HG03103 (cell line): ENCODE results near the gene TRIM62.

Experiments used
- ATAC-seq: cut with Tn5 transposase; IDR thresholded peaks from one replicate; pipeline ENCODE4 v1.9.1; 2021; ENCODE audit warnings: low read depth; ENCODE audit not compliant: unreplicated experiment

Gene TRIM62

DNA sequence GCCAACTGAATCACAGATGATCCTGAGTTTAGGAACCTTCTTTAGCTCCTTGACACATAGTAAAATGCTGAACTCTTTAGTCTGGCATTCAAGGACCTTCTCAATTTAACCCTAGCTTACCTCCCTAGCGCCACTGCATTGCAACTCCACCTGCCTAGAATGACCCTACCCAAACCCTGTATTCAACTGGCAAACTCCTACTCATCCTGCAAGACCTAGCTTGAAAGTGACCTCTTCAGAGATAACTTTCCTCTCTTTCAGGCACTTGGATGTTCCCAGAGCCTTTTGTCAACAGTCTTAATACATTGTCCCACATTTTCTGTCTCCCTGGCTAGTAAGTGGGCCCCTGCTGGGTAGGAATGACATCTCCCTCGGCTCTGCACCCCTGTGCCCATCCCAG lies 19.7 kb downstream of the TRIM62 start:
- ATAC-seq: no peak

DNA sequence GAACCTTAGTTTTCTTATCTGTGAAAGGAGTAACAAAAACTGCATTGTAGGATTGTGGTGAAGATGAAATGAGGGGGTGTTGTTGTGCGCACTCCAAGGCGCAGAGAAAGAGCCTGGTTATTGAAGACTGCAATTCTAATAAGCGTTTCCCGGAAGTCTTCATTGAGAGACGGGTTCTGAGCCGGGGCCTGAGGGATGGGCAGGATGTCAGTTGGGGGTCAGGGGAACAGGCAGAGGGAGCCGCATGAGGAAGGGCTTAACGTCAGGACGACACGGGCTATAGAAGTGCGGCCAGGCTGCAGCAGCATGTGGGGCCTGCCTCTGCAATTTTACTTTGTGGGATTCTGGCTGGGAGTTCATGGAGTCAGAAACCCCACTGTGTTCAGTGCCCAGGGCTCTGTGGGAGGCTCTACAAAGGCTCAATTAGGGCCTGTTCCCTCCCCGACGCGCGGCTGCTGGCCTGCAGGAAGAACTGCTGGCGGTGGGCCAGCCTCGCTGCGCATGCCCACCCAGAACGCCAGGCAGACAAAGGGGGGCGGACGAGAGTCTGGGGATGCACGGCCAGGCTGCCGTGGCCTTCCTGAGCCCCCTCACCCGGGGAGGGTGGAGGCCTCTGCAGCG lies 20.7 kb downstream of the TRIM62 start:
- no peak for ATAC-seq

DNA sequence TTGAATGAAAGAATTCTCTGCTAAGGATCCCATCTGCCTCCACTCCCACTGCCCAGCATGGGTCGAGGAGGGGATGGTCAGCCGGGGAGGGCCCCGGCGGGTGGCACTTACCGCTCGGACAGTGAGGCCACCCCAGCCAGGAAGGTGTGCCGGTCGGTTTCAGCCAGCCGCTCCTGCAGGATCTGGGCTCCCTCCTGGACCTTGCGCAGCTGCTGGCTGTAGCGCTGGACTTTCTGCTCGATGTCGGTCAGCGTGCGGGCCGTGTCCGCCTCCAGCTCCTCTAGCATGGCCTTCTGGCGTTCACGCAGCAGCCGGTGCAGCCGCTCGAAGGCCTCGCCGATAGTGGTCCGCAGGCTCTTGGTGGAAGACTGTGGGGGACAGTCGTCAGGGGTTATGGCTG lies 22.3 kb downstream of the TRIM62 start:
- ATAC-seq: no peak

DNA sequence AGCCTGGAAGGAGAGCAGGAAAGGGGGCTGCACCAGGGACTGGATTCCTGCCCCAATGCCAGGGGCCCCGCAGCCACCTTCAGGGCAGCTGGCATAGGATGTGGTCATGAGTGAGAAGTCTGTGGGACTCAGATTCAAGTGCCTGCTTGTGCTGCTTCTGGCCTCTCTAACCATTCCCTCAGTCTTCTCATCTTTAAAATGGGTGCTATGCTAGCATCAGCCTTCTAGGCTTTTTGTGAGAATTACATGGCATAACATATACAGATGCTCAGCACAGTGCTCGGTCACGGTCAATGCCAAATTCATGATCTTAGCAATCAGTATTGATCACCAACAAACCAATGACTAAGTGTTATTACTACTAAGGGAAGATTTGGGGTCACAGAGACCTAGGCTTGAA lies 23.5 kb downstream of the TRIM62 start:
- ATAC-seq: no peak

DNA sequence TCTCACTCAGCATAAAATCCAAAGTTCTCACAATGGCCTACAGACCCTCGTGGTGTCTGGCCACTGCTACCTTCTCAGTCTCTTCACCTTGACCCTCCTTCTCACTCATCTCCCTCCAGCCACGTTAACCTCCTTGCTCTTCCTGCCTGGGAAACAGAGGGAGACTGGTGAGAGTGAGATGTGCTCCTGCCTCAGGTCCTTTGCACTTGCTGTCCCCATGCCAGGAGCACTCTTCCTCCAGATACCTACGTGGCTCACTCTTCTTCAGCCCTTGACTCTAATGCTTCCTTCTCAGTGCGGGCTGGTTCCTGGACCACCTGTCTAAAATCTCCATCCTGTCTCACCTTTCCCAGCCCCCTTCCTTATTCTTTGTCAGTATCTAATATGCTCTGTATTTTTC lies 24.7 kb downstream of the TRIM62 start:
- no peak for ATAC-seq

DNA sequence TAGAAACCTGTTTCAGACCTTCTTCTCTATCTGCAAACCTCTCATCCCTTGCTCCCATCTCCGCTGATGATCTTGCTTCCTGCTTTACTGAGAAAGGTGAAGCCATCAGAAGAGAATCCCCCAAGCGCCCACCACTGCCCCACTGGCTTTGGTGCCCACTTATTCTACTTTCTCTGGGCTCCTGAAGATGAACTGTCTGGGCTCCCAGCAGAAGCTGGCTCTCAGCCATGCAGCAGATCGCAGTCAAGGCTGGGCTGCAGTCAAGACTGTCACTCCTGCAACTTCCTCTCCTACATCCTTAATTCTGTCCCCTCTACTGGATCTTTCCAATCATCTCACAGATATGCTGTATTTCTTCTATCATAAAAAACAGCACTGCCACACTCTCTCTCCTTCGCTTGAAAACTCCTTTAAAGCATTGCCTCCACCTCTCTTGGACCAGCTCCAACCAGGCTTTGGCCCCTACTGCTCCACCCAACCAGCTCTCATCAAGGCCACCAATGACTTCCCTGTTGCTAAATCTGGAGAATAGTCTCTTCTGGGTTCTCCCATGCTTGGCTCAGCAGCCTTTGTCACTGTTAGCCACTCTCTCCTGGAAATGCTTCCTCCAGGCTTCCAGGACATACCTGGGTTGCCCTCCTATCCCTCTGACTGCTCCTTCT lies 25.8 kb downstream of the TRIM62 start:
- no peak for ATAC-seq

DNA sequence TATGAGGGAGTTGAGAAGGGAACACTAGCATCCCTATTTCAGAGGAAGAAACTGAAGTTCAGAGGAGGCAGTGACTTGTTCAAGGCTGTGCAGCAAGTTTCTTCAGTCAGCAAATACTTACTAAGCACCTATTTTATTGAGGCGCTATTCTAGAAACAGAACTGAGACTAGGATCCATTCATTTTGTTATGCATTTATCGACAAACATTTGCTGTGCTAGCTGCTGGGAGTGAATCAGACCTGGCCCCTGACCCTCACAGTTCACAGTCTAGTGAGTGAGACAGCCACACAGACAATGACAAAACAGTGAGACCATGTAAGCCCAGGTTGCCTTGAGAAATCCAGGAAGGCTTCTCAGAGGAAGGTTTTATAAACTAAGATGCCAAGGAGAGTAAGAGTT lies 28.2 kb downstream of the TRIM62 start:
- ATAC-seq: no peak

DNA sequence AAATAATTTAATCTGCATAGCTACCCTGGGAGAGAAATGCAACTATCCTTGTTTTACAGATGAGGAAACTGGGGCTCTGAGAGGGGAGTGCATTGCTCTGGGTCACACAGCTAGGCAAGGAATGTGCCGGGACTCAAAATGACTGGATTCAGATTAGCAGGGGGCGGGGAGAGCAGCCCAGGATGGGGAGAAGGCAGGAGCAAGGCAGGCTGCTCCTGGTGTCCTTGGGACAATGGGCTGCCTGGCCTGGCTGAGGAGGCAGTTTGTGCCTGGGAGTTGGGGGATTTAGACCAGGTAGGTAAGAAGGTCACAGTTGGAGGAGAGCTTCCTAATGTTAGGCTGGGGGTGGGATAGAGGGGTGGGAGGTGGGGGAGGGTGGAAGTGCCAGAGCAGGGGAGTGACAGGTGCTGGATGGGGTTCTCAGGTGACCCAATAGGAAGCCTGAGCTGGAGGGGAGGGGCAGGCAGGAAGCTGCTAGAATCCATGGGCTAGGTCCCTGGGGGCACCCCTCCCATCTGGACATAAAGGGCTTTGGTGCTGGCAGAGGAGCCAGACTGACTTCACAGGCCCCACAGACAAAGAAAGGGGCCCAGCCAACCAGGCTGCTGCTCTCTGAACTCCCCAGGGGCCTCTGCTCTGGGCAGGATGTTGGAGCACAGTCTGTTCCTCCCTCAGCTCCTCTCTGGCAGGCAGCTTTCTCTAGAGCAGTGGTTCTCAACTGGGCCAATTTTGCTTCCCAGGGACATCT lies 29.0 kb downstream of the TRIM62 start:
- no peak for ATAC-seq

DNA sequence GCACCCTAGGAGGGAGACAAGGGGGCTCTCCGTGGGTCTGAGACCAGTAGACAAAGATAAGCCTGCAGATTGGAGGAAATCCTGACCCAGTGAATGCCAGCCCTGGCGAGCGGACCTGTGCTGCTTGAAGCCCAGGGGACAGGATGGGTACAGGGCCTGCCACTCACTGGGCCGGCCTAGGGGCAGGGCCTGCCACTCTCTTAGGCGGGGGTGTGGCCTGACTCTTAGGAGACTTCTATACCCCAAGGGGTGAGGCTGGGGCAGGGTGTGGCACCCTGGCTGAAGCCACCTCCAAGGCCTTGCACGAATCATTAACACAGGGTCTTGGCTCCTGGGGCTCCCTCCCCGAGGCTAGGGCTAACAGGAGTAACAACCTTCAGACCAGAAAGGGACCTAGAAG lies 30.7 kb downstream of the TRIM62 start:
- ATAC-seq: no peak

DNA sequence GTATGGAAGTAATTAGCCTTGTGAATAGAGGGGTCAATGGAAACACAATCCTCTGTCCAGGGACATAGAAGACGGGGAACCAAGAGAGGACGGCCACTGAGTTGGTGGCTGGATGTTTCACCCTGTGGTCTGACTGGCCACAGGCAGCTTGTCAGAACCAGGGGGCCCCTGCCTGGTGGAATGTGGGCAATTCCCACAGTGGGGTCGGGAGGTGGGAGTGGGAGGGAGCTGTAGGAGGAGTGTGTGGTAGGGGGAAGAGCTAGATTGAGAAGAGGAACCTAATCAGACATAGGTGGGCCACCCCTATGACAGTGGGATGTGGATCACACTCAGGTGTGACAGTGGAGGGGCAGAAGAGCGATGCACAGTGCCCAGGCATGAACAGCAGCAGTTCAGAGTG lies 31.3 kb downstream of the TRIM62 start:
- no peak for ATAC-seq

DNA sequence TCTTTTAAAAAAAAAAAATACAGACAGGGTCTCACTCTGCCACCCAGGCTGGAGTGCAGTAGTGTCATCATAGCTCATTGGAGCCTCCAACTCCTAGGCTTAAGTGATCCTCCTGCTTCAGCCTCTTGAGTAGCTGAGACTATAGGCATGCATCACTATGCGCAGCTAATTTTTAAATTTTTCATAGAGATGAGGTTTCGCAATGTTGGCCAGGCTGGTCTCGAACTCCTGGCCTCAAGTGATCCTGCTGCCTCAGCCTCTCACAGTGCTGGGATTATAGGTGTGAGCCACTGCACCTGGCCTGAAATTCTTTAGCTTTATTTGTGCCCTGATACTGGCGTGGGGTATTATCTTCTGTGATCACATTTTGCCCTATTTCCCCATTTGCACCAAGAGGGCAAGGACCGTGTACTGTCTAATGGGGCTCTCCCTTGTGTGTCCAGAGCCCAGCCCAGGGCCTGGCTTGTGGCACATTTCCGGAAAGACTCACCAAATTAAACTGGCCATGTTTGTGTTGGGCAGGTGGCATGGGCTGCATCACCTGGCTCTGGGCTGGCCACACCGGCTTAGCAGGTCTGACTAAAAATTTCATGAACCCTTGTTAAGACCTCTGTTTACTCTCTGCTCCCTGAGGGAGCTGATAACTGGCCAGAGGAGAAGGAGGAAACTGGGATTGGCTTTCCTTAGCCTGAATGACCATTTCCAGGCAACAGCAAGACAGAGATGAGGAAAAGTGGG lies 32.2 kb downstream of the TRIM62 start:
- ATAC-seq: no peak

DNA sequence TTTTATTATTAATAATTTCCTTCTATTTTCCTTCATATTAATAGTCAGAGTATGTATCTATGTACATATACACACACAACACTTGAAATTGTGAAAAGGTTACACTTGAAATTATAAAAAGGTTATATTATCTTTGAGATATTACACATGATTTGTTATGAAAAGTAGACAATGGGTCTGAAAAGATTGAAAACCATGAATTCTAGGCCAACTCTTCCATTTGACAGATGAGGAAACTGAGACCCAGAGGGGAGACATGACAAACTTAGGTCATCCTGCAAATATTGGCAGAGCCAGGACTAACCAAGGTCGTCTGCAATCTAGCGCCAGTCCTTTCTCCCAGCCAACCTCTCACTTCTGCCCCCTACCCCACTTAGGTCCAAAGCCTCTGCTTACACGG lies 33.2 kb downstream of the TRIM62 start:
- ATAC-seq: no peak

DNA sequence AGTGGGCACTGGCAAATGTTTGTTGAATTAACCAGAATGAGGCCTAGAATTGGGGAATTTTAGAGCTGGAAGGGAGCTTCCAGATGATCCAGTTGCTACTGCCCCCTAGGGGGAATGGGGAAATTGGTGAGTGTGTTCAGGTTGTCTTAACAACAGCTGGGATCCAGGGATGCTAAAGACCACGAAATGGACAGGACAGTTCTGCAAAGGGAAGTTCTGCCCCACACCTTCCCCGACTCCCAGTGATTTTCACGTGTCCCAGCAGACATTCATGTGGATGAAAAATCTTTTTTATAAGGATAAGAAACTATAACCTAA lies 33.9 kb downstream of the TRIM62 start:
- no peak for ATAC-seq

DNA sequence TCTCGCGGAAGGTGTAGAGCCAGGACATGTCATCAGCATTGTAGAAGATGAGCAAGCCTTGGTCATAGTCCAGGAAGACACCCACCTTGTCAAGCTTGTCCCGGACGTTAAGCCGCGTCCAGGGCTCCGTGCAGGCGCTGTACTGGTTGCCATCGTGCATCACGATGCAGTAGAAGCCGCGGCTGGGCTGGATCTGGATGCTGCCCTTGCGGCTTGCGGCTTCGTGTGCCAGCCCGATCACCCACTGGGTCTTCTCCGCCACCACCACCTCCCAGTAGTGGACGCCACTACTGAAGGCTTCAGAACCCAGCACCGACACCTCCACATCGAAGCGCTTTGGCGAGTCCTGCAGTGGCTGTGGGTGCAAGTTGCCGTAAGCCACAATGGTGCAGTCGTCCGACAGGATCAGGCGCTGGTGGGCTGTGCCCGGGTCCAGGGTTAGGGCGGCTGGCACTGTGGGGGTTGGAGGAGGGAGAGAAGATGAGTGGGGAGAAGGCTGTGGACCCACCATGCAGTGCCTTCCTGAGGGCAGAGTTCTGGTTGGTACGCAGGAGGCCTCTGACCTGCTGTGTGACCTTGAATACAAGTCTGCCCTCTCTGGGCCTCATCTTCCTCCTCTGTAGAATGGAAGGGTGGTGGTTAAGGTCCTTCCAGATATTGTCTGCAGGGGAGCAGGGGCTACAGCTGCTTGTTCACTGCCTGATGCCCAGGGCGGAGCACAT lies 34.4 kb downstream of the TRIM62 start:
- no peak for ATAC-seq

DNA sequence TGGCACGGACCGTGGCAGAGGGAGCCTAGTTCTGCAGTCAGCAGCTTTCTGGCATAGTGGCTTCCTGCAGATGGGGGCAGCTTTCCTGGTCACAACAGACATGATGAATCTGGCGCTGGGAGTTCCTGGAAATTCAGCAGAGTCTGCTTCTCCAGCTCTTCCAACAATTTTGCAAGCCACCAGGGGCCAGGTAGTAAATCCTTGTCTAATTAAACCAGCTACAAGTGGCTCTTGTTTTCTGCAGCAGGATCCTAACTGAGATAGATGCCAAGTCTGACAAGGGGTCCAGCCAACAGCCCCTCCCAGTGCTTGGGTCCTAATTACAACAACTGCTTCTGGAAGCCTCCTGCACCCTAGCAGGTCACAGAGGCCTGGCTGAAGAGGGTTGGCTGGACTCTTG lies 35.8 kb downstream of the TRIM62 start:
- no peak for ATAC-seq

DNA sequence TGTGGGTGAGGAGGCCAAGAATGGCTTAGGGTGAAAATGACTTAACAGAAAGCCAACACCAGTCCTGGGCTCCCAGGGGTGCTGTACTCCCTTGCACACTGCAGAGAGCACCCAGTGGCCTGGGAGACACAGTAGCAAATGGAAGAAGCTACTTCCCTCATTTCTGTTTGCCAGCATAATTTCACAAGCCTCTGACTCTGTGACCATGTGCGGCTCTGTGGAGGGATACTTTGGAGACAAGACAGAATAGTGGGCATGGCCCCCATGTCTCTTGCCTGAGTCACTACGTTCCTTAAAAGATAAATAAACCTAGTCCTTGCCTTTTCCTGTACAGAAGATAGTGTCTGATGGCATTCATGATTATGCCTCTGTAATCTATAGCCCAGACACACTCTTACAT lies 38.1 kb downstream of the TRIM62 start:
- no peak for ATAC-seq

DNA sequence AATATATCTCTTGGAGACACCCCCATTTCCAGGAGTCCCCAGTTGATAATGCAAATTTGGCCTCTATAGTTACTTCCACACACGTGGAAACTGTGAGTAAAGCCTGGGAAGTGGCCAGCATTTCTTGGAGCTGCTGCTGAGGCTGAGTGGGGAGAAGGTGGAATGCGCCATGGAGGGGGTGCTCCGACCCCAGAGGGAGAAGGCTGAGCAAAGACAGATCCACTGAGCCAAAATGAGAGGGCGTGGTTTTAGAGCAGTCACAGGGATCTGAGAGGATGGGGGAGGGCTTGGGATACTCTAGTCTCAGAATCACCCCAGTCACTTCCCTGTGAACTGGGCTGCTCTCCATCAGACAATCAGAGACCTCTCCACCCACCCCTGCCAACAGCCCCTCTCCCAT lies 38.7 kb downstream of the TRIM62 start:
- no peak for ATAC-seq

DNA sequence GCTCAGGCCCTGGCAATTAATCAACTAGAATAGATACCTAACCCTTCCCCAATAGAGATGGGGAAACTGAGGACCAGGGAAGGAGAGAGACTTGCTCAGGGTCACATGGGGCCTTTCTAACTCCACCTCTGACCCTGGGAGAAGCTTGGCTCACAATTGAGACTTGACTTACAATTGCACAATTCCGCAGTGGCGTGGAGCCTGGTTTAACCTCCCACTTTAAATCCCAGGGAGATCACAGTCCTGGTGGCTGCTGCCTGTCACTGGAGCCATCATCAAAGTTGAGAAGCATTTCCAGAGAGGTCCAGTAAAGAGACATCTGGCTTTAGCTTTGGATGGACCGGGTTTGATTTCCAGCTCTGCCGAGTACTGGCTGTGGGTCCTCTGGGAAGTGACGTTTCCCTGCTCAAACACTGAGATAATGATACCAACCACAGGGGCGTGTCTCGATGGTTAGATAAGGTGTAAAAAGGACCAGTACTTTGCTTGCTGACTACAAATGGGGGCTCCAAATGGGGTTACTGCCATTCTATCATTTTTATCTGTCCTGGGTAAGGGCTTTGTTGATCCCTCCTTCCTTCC lies 39.3 kb downstream of the TRIM62 start:
- ATAC-seq: no peak

DNA sequence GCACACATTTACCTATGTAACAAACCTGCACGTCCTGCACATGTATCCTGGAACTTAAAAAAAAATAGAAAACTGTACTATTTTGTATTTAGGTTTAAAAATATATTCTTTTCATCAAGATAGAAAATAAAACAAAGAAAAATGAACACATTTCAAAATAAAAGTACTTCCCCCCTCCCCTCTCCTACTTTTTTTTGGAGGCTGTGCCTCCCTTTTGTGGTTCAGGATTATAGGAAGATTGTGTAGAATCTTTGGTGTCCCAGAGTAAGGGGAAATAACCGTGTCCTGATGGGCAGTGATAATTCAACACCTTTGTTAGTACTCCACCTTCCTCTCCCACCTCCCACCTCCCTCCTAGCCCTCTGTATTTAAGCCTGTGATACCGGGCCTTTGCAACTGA lies 40.1 kb downstream of the TRIM62 start:
- no peak for ATAC-seq

DNA sequence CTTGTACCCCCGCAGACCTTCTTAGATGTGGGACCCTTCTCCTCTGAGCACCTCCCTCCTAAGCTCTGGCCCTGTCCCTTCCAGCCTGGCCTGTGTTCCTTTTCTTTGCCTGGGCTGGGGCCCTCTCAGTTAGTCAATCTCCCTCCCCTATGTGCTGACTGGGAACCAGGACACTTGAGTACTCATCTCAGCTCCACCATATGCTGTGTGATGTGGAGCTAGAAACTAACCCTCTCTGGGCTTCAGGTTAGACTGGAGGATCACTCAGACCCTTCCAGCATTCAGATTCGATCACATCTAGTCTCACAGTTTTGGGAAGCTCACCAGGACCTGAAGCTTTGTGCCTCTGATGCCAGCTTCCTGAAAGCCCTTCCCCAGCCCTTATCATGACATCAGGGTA lies 40.6 kb downstream of the TRIM62 start:
- no peak for ATAC-seq
